ENCODE data around the gene FCHSD2.
"Not testable (repeated sequence)": the region's sequence is repeated elsewhere in the genome, so short reads cannot be mapped to it uniquely, and the experiment has no call there.

The FCHSD2 gene

GRCh38 chr11:72860592-72860991, 281.5 kb downstream of the FCHSD2 start:
- DNase-seq, result peak; percentile 6

- no peak for DNase-seq
These were observed 282.1 kb downstream of the FCHSD2 start for GRCh38 chr11:72860010-72860409.

GRCh38 chr11:72859126-72859525, 283.0 kb downstream of the FCHSD2 start:
- peak; percentile 44 for DNase-seq

GRCh38 chr11:72858267-72858666, 283.9 kb downstream of the FCHSD2 start:
- DNase-seq, result not testable (repeated sequence)

- DNase-seq, result peak; percentile 56
These were observed 285.4 kb downstream of the FCHSD2 start for GRCh38 chr11:72856551-72857345.

- peak; percentile 7 for DNase-seq
These were observed 286.1 kb downstream of the FCHSD2 start for GRCh38 chr11:72856065-72856464.

GRCh38 chr11:72851726-72852125, 290.4 kb downstream of the FCHSD2 start:
- no peak for DNase-seq

GRCh38 chr11:72850832-72851231, 291.3 kb downstream of the FCHSD2 start:
- DNase-seq, result no peak

GRCh38 chr11:72848846-72849466, 293.2 kb downstream of the FCHSD2 start:
- peak; percentile 48 for DNase-seq

GRCh38 chr11:72844356-72844755, 297.8 kb downstream of the FCHSD2 start:
- no peak for DNase-seq

GRCh38 chr11:72842653-72843330, 299.3 kb downstream of the FCHSD2 start:
- no peak for DNase-seq

GRCh38 chr11:72842126-72842525, 300.0 kb downstream of the FCHSD2 start:
- no peak for DNase-seq

- no peak for DNase-seq
These were observed 300.7 kb downstream of the FCHSD2 start for GRCh38 chr11:72841397-72841796.

GRCh38 chr11:72840780-72841179, 301.3 kb downstream of the FCHSD2 start:
- peak; percentile 22 for DNase-seq

- DNase-seq, result no peak
These were observed 303.3 kb downstream of the FCHSD2 start for GRCh38 chr11:72838691-72839305.

GRCh38 chr11:72836111-72836510, 306.0 kb downstream of the FCHSD2 start:
- DNase-seq, result no peak

- DNase-seq, result peak; percentile 85
These were observed 307.2 kb downstream of the FCHSD2 start for GRCh38 chr11:72834905-72835304.

- no peak for DNase-seq
These were observed 308.2 kb downstream of the FCHSD2 start for GRCh38 chr11:72833811-72834493.

- no peak for DNase-seq
These were observed 308.9 kb downstream of the FCHSD2 start for GRCh38 chr11:72833083-72833733.

GRCh38 chr11:72832301-72833082, 309.6 kb downstream of the FCHSD2 start:
- DNase-seq, result no peak

- peak; percentile 73 for DNase-seq
These were observed 310.4 kb downstream of the FCHSD2 start for GRCh38 chr11:72831521-72832300.
